NCI-H2107 treated with DMSO at 0.1 percent for 48 hours (cell line): ENCODE data around the gene ZNF385B.
"Not testable (repeated sequence)": the region's sequence is repeated elsewhere in the genome, so short reads cannot be mapped to it uniquely, and the experiment has no call there.

ENCODE experiments used
- DNase-seq: peaks from one replicate; lab custom pipeline; 2025; ENCODE audit not compliant: unreplicated experiment; lab: John Stamatoyannopoulos, UW

ZNF385B gene

DNA sequence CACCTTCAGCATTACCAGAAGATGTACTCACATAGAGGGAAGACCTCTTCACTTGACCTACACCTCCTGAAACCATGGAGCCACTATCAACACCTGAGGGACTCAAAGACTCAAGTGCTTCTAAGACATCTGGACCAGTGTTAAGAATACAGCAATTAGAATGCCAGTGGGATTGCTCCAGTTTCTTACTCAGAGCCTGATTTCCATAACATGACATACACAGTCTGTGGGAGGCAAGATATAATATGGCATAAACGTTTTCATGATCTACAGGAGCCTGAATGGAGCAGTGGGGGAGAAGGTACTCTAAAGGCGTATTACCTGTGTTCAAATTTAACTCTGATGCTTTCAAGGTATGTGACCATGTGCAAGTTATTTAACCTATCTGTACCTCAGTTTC is 57.2 kb downstream of the ZNF385B start:
- DNase-seq: no peak

DNA sequence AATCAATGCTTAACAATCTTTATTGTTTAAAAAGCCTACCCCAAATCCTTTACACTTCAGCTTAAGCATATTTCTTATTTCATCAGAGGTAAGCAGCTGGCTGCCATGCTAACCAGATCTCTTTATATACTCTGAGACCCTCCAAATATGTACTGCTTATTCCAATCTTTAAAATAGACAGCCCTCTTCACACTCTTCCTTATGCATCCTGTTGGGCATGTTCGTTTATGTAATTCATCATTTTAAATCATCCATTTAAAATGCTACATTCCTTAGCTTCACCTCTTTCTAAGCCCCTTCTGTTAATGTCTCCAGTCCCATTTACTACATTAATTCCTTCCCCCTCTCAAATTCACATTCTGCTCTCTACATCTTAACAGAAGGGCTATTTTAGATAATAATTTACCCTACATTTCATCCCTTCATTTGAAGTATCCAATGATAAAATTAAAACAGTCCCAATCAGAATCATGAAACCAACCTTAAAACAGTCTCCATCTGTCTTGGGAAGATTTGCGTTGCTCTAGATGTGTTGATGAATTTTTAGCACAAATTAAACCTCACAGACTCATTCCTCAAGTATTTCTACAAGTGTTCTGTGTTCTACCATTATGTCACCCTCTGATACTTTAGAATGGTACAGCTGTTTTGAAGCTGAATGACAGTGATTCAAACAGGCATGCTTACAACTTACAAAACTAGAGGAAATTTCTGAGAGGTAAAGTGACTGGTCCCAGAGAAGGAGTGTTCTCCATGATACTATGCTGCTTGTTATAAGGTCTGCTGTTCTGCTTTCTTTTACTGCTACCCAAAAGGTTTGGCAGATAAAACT is 59.1 kb downstream of the ZNF385B start:
- DNase-seq: no peak

- DNase-seq: no peak
Measured at GRCh38 chr2:179800776-179801175, 60.6 kb downstream of the ZNF385B start.

DNA sequence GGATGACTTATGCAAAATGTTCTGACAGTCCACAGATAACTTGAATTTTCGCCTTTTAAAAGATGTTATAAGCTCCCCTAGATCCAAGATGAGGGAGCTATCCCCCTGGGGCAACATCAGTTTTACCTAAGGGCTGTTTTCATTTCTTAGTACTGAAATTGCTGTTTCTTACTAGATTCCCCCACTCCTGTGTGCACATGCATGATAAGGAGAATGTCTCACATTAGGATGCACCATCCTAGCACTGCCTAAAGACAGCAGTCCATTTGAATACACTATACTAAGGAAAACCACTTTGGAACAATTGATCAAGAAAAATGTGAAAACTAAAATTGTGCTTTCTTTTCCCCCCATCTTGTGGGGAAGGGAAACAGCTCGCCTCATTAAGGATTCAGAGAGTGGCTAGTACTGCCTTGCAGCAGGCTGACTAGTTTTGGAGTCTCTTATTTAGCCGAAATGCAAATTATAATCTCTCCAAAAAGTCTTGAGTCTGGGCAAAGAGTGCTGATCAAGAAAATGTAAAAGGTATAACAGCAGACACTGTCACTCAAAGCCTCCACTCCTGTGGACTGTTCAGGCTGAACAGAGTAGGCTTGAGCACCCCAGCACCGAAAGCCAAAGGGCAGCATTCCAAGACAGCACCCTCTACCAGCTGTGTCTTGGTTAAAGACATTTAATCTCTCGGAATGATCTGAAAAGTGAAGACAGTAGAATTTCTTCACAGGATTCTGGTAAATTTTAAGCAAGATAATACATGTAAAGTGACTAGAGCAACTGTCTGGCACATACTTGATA is 65.0 kb downstream of the ZNF385B start:
- DNase-seq: no peak

DNA sequence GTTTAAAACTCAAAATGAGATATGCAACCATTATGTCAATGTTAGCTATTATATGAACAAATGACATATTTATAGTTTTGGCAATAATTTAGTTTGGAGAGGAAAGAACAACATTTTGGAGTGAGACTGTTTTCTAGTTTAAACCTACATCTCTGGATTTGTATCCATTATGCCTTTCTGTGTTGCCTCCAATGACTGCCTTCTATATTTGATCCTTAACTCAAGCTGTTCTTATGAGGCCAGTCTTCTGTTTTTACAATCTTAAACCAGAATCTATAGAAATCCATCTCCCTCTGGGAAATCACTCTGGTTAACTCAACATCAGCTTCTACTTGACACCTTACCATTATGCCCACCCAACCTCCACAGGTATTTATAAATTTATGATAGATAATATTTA is 67.5 kb downstream of the ZNF385B start:
- DNase-seq: no peak

GRCh38 chr2:179793238-179793637 is 68.2 kb downstream of the ZNF385B start:
- DNase-seq: no peak

GRCh38 chr2:179790235-179791217 is 70.9 kb downstream of the ZNF385B start:
- DNase-seq: no peak

- DNase-seq: no peak
Measured at GRCh38 chr2:179788104-179788503, 73.3 kb downstream of the ZNF385B start.

GRCh38 chr2:179787601-179788000 is 73.8 kb downstream of the ZNF385B start:
- DNase-seq: no peak

DNA sequence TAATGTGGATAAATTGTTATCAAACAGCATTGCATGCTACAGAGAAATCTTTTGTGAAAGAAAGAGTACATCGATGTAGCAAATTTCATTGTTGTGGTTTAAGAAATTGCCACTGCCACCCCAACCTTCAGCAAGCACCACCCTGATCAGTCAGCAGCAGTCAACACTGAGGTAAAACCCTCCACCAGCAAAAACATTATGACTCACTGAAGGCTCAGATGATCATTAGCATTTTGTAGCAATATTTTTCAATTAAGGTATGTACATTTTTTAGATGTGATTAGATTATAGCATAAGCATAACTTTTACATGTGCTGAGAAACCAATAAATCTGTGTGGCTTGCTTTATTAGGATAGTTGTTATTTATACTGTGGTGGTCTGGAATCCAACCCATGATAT is 75.5 kb downstream of the ZNF385B start:
- no peak for DNase-seq

- not testable (repeated sequence) for DNase-seq
Measured at GRCh38 chr2:179782346-179782745, 79.1 kb downstream of the ZNF385B start.

DNA sequence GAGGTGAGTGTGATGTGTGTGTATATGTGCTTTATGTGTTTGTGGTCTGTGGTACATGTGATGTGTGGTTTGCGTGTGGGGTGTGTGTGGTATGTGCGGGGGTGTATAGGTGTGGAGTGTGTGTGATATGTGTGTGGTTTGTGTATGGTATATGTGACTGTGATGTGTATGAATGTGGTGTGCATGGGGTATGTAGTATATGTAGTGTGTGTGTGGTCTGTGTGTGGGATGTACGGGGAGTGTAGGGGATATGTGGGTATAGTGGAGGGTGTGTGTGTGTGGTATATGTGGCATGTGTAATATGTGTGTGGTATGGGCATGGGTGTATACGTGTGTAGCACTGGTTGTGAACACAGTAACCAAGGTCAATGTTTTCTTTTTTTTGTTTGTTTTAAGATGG is 87.4 kb downstream of the ZNF385B start:
- DNase-seq: no peak

GRCh38 chr2:179772346-179772745 is 89.1 kb downstream of the ZNF385B start:
- DNase-seq: no peak

DNA sequence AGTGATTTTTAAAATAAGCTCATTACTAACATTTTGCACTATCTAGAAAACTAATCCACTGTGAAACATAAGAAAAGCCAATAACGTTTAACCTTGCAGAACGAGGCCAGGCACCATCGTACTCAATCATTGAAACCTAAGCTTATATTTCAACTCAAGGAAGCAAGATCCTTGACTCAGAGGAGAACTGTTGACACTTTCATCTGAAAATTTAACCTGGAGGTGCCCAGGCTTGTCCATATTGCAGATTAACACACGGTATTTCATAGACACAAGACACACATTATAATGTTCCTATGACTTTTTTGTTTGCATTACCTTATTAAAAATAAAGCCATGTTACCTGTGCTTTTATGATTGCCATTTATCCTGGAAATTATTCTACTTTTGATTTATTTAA is 89.6 kb downstream of the ZNF385B start:
- no peak for DNase-seq

DNA sequence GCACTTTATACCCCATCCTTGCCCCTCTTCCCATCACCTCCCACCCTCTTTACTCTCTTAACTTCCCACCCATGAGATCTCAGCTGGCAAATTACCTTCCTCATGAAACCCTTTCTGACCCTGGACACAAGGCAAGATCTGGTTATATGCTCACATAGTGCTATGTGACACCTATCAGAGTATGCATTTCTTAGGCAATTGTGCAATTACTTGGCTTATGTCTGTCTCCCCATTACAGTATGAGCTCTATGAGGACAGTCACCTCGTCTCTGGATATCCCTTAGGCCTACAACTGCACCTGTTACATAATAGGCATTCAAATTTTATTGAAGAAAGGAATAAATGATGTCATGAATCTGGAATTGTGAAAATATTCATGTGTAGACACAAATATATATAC is 91.4 kb downstream of the ZNF385B start:
- DNase-seq: no peak

- no peak for DNase-seq
Measured at GRCh38 chr2:179769323-179769722, 92.1 kb downstream of the ZNF385B start.

DNA sequence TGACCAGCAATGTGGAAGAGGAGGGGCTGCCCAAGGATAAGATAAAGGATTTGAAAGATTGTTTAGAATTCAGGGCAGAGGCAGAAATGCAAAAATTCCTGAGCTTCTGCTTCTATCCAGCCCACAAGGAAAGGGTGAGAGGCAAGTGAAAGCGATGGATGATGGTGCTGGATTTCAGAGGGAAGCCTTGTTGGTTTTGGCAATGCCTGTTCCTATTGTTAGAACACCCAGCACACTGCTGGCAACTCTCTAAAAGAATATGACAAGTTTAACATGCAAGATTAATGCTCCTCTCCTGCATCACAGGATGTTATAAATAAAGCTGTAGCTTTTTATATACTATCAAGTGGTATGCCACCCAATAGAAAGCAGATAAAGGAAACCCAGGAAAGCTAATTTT is 92.6 kb downstream of the ZNF385B start:
- DNase-seq: no peak

- DNase-seq: no peak
Measured at GRCh38 chr2:179765666-179766065, 95.7 kb downstream of the ZNF385B start.

GRCh38 chr2:179764710-179765109 is 96.7 kb downstream of the ZNF385B start:
- no peak for DNase-seq

- DNase-seq: no peak
Measured at GRCh38 chr2:179758636-179759035, 102.8 kb downstream of the ZNF385B start.

- DNase-seq: peak; percentile 29
Measured at GRCh38 chr2:179751163-179751809, 110.1 kb downstream of the ZNF385B start.
